Forelimb muscle (tissue), 1 donor: ENCODE measurements around the gene CELF2. TPM values are rescaled to one million over a fixed set of nuclear protein-coding genes. Genes with fewer than 3 reads are reported as not detected.

Source experiments
- DNase-seq: peaks from one replicate; pipeline ENCODE4 v3.0.0-alpha.2; 2013; ENCODE audit warnings: low read depth
- polyA plus RNA-seq: library from polyadenylated mRNA; unstranded; fragments of 120-200 nt; gene quantifications from one replicate; pipeline ENCODE4 v1.2.1, GENCODE V29; 2013; ENCODE audit not compliant: insufficient read length

CELF2 gene
- polyA plus RNA-seq, 1 donor: 70.1 TPM

GRCh38 chr10:11058965-11059364 is 41.3 kb downstream of the CELF2 start:
- DNase-seq: no peak

GRCh38 chr10:11063856-11064255 is 46.2 kb downstream of the CELF2 start:
- DNase-seq: no peak

- no peak for DNase-seq
Measured at GRCh38 chr10:11064832-11065231, 47.2 kb downstream of the CELF2 start.

- no peak for DNase-seq
Measured at GRCh38 chr10:11065567-11065966, 47.9 kb downstream of the CELF2 start.

- DNase-seq: no peak
Measured at GRCh38 chr10:11066520-11066919, 48.8 kb downstream of the CELF2 start.

GRCh38 chr10:11068861-11069633 is 51.4 kb downstream of the CELF2 start:
- DNase-seq: no peak

- no peak for DNase-seq
Measured at GRCh38 chr10:11073410-11073809, 55.7 kb downstream of the CELF2 start.

GRCh38 chr10:11074536-11075267 is 57.0 kb downstream of the CELF2 start:
- DNase-seq: no peak

- DNase-seq: no peak
Measured at GRCh38 chr10:11076221-11076620, 58.5 kb downstream of the CELF2 start.

- no peak for DNase-seq
Measured at GRCh38 chr10:11080564-11080984, 62.9 kb downstream of the CELF2 start.

- no peak for DNase-seq
Measured at GRCh38 chr10:11081408-11081807, 63.7 kb downstream of the CELF2 start.

- DNase-seq: no peak
Measured at GRCh38 chr10:11082526-11082925, 64.9 kb downstream of the CELF2 start.

- no peak for DNase-seq
Measured at GRCh38 chr10:11083051-11083450, 65.4 kb downstream of the CELF2 start.

GRCh38 chr10:11085545-11085944 is 67.9 kb downstream of the CELF2 start:
- no peak for DNase-seq

GRCh38 chr10:11086177-11086840 is 68.6 kb downstream of the CELF2 start:
- DNase-seq: no peak

GRCh38 chr10:11087372-11087771 is 69.7 kb downstream of the CELF2 start:
- no peak for DNase-seq

- DNase-seq: no peak
Measured at GRCh38 chr10:11088709-11089108, 71.0 kb downstream of the CELF2 start.

- DNase-seq: no peak
Measured at GRCh38 chr10:11089272-11089671, 71.6 kb downstream of the CELF2 start.

GRCh38 chr10:11091517-11092102 is 73.9 kb downstream of the CELF2 start:
- no peak for DNase-seq

GRCh38 chr10:11093771-11094736 is 76.4 kb downstream of the CELF2 start:
- DNase-seq: no peak

GRCh38 chr10:11095374-11095801 is 77.7 kb downstream of the CELF2 start:
- no peak for DNase-seq
